Measurements from ENCODE around the gene CFLAR.

The CFLAR gene

GRCh38 chr2:201220102-201220570 lies 104.2 kb downstream of the CFLAR start:
- DNase-seq, result no peak

- no peak for DNase-seq
Observed at GRCh38 chr2:201223089-201224073, 107.4 kb downstream of the CFLAR start.
